ENCODE results near the gene IDH2.
"Not testable (repeated sequence)": the region's sequence is repeated elsewhere in the genome, so short reads cannot be mapped to it uniquely, and the experiment has no call there.

The IDH2 gene

GRCh38 chr15:90085565-90085964 lies 16.7 kb downstream of the IDH2 start:
- DNase-seq (ENCODE audit: low read depth in 1 of 2, low spot score in 1 of 2): no peak

- no peak for DNase-seq (ENCODE audit: low read depth in 1 of 2, low spot score in 1 of 2)
Observed at GRCh38 chr15:90084876-90085423, 17.3 kb downstream of the IDH2 start.

GRCh38 chr15:90083954-90084607 lies 18.2 kb downstream of the IDH2 start:
- DNase-seq (ENCODE audit: low read depth in 1 of 2, low spot score in 1 of 2): no peak

- DNase-seq (ENCODE audit: low read depth in 1 of 2, low spot score in 1 of 2): no peak
Observed at GRCh38 chr15:90083419-90083818, 18.8 kb downstream of the IDH2 start.

GRCh38 chr15:90082140-90082715 lies 20.0 kb downstream of the IDH2 start:
- no peak for DNase-seq (ENCODE audit: low read depth in 1 of 2, low spot score in 1 of 2)

- no peak for DNase-seq (ENCODE audit: low read depth in 1 of 2, low spot score in 1 of 2)
Observed at GRCh38 chr15:90080818-90081393, 21.4 kb downstream of the IDH2 start.

- DNase-seq (ENCODE audit: low read depth in 1 of 2, low spot score in 1 of 2): no peak
Observed at GRCh38 chr15:90080458-90080755, 21.9 kb downstream of the IDH2 start.

GRCh38 chr15:90079619-90080457 lies 22.4 kb downstream of the IDH2 start:
- DNase-seq (ENCODE audit: low read depth in 1 of 2, low spot score in 1 of 2): no peak

GRCh38 chr15:90078965-90079364 lies 23.3 kb downstream of the IDH2 start:
- no peak for DNase-seq (ENCODE audit: low read depth in 1 of 2, low spot score in 1 of 2)

- no peak for DNase-seq (ENCODE audit: low read depth in 1 of 2, low spot score in 1 of 2)
Observed at GRCh38 chr15:90076716-90077115, 25.6 kb downstream of the IDH2 start.

- DNase-seq (ENCODE audit: low read depth in 1 of 2, low spot score in 1 of 2): no peak
Observed at GRCh38 chr15:90075420-90076289, 26.6 kb downstream of the IDH2 start.

GRCh38 chr15:90074916-90075315 lies 27.4 kb downstream of the IDH2 start:
- DNase-seq (ENCODE audit: low read depth in 1 of 2, low spot score in 1 of 2): no peak

GRCh38 chr15:90074023-90074422 lies 28.2 kb downstream of the IDH2 start:
- no peak for DNase-seq (ENCODE audit: low read depth in 1 of 2, low spot score in 1 of 2)

- DNase-seq (ENCODE audit: low read depth in 1 of 2, low spot score in 1 of 2): no peak
Observed at GRCh38 chr15:90072978-90073640, 29.2 kb downstream of the IDH2 start.

GRCh38 chr15:90071220-90071807 lies 31.0 kb downstream of the IDH2 start:
- DNase-seq (ENCODE audit: low read depth in 1 of 2, low spot score in 1 of 2): peak; percentile 56 to 57

- not testable (repeated sequence) for DNase-seq (ENCODE audit: low read depth in 1 of 2, low spot score in 1 of 2)
Observed at GRCh38 chr15:90070623-90071022, 31.6 kb downstream of the IDH2 start.

GRCh38 chr15:90067953-90068606 lies 34.2 kb downstream of the IDH2 start:
- DNase-seq (ENCODE audit: low read depth in 1 of 2, low spot score in 1 of 2): no peak

GRCh38 chr15:90067181-90067952 lies 34.9 kb downstream of the IDH2 start:
- no peak for DNase-seq (ENCODE audit: low read depth in 1 of 2, low spot score in 1 of 2)

GRCh38 chr15:90065682-90066049 lies 36.6 kb downstream of the IDH2 start:
- DNase-seq (ENCODE audit: low read depth in 1 of 2, low spot score in 1 of 2): no peak

Data from activated T-helper 1 cell treated with anti-CD3 and anti-CD28 coated beads, Interleukin-2, amount 50 U/mL, for 16 hours (primary cell).